Measurements from ENCODE around the gene BRIP1.

- TF ChIP-seq EZH2 (IDR thresholded peaks at IDR 0.05; ENCODE audit: insufficient read depth, poor library complexity, severe bottlenecking) (no peak), EZH2phosphoT487 (IDR thresholded peaks at IDR 0.05; ENCODE audit: insufficient read depth, low read depth) (no peak)
Measured at GRCh38 chr17:61710546-61710945, 152.8 kb downstream of the BRIP1 start.

All from GM23248 (cell line).